ENCODE measurements around the gene SEMA4F.

- TF ChIP-seq CTCF (IDR thresholded peaks at IDR 0.05) (no peak), POLR2AphosphoS5 (IDR thresholded peaks at IDR 0.05; ENCODE audit: insufficient read depth in 1 of 2, low read depth in 1 of 2) (no peak), POLR2A (IDR thresholded peaks at IDR 0.05) (no peak)
Measured at GRCh38 chr2:74693668-74694067, 39.6 kb downstream of the SEMA4F start.
